Esophagus squamous epithelium (tissue), 5 donors: ENCODE data around the gene MEOX2. TPM values are rescaled to one million over a fixed set of nuclear protein-coding genes. Genes with fewer than 3 reads are reported as not detected.

Experiments used
- DNase-seq: peaks from one replicate; lab custom pipeline; 2025; lab: John Stamatoyannopoulos, UW
- H3K27ac ChIP-seq, 4 donors: fragments of 200-600 bp; sonication (generic); one replicate each; pipeline ENCODE4 v1.5.1; 2016 to 2019; ENCODE audit warnings: mild to moderate bottlenecking in 1 of 4
- H3K27me3 ChIP-seq, 4 donors: fragments of 200-600 bp; sonication (generic); 1 replicate in 3 of 4; 2 replicates in 1 of 4; pipeline versions ENCODE4 v1.5.1 to v1.6.0; 2017 to 2021; ENCODE audit warnings: antibody characterized with exemption in 1 of 4
- H3K36me3 ChIP-seq, 3 donors: fragments of 200-600 bp; sonication (generic); one replicate each; pipeline ENCODE4 v1.5.1; 2016 to 2019
- H3K4me1 ChIP-seq, 3 donors: fragments of 200-600 bp; sonication (generic); one replicate each; pipeline ENCODE4 v1.5.1; 2017 to 2019
- H3K4me3 ChIP-seq, 4 donors: fragments of 200-600 bp; sonication (generic); 1 replicate in 3 of 4; 2 replicates in 1 of 4; pipeline ENCODE4 v1.5.1; 2016 to 2019; ENCODE audit warnings: mild to moderate bottlenecking in 2 of 4, moderate library complexity in 1 of 4
- H3K9me3 ChIP-seq, 3 donors: fragments of 200-600 bp; sonication (generic); one replicate each; pipeline ENCODE4 v1.5.1; 2016 to 2019
- CTCF ChIP-seq, 6 experiments: fragments of 450-650 bp in 4 of 6; fragments of 200-600 bp in 2 of 6; sonication (generic) in 2 of 6; IDR thresholded peaks; one replicate each; pipeline ENCODE4 v1.5.1; 2016 to 2019; ENCODE audit warnings: antibody characterized with exemption in 6 of 6, mild to moderate bottlenecking in 4 of 6, moderate library complexity in 4 of 6
- POLR2A ChIP-seq, 4 donors: fragments of 450-650 bp; IDR thresholded peaks; one replicate each; pipeline ENCODE4 v1.6.1; 2017; ENCODE audit warnings: antibody characterized with exemption in 4 of 4, mild to moderate bottlenecking in 4 of 4, moderate library complexity in 3 of 4
- WGBS, 2 donors: methylation state at CpG; one replicate each; pipeline ENCODE4 v1.1.5; 2018; 5-methylcytosine and 5-hydroxymethylcytosine counted together
- intact Hi-C: fragments of 100-400 bp; cut with DNase I; formaldehyde crosslinking; loops from one replicate; pipeline ENCODE4 v1.15.0; 2022
- total RNA-seq, 4 donors: library from RNA; depleted of rRNA; stranded (reverse); fragments of >200 nt; gene quantifications; one replicate each; pipeline ENCODE4 v1.1.0, GENCODE V29; 2016
- donor health status: DM: yes; HTN: yes; CAD: no.

Gene MEOX2
- total RNA-seq, 4 donors from 2014 or later = 0.19 to 3.2 (median 2.0) TPM

- WGBS, 2 donors = 39 to 46% methylated on average over 1 of the region's 1 CpG
- intact Hi-C loops = no loop called here
- H3K27me3 ChIP-seq = no peaks in the 10 kb centered on the region
Measured at GRCh38 chr7:15662451-15662850, 24.0 kb downstream of the MEOX2 start.

DNA sequence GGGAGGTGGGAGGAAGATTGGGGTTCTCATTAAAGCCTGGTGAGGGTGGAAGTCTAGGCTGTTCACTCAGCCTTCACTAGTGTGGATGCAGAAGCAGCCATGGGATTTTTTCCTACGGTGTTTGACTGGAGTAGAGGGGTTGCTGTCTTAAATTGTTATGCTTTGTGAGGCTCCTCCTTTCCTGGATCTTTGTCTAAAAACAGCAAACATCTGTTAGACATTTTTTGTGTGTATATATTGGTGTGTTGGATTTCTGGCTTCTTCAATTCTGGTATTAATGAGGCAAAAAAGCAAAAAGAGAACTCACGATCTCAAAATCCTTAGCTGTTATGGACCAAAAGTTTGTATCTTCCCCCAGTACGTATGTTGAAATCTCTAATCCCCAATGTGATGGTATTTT lies 28.2 kb downstream of the MEOX2 start:
- Histone ChIP-seq H3K27me3 (no peaks in the 10 kb centered on the region), H3K27ac (no peak overlapping the region), H3K4me3 (no peak overlapping the region), H3K9me3 (peaks cover 0 to 4% (median 3%) of the 10 kb centered on the region in 3 donors), H3K4me1 (no peaks in the 10 kb centered on the region), H3K36me3 (no peaks in the 10 kb centered on the region)
- intact Hi-C loops = no loop called here
- 47 to 48% methylated on average over 3 of the region's 3 CpGs for WGBS, 2 donors
- no peak for TF ChIP-seq POLR2A (IDR thresholded peaks at IDR 0.05)
- TF ChIP-seq CTCF (IDR thresholded peaks at IDR 0.05) = no peak
- no peak for DNase-seq

More at GRCh38 chr7:15662451-15662850, 24.0 kb downstream of the MEOX2 start:
- no peaks in the 10 kb centered on the region for H3K4me1 ChIP-seq
- no peak overlapping the region for H3K27ac ChIP-seq
- peaks cover 0 to 3% (median 0%) of the 10 kb centered on the region in 3 donors for H3K9me3 ChIP-seq
- TF ChIP-seq CTCF (IDR thresholded peaks at IDR 0.05) (no peak), POLR2A (IDR thresholded peaks at IDR 0.05) (no peak)
- no peak for DNase-seq
- H3K4me3 ChIP-seq = no peak overlapping the region
- no peaks in the 10 kb centered on the region for H3K36me3 ChIP-seq

DNA sequence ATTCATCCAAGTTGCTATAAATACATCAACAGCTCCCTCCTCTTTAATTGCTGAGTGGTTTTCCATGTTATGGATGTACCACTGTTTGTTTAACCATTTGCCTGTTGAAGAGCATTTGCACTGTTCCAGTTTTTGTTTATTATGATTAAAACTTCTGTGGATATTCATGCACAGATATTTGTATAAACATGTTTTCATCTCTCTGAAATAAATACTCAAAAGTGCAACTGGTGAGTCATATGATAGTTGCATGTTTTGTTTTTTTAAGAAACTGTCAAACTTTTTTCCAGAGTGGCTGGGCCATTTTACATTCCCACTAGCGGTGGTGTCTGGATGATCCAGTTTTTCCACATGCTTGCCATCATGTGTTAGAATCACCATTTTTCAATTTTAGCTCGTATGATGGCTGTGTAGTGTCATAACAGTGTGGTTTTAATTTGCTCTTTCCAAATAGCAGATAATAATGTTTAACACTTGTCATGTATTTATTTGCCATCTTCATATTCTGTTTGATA lies 33.6 kb downstream of the MEOX2 start:
- Histone ChIP-seq H3K4me3 (no peak overlapping the region), H3K4me1 (no peaks in the 10 kb centered on the region), H3K27ac (no peak overlapping the region), H3K27me3 (no peaks in the 10 kb centered on the region), H3K9me3 (peaks cover 0 to 4% (median 2%) of the 10 kb centered on the region in 3 donors), H3K36me3 (no peaks in the 10 kb centered on the region)
- intact Hi-C loops = no loop called here
- TF ChIP-seq POLR2A (IDR thresholded peaks at IDR 0.05) (no peak), CTCF (IDR thresholded peaks at IDR 0.05) (no peak)
- DNase-seq = no peak
- 25 to 32% methylated on average over 2 of the region's 2 CpGs for WGBS, 2 donors

- Histone ChIP-seq H3K9me3 (no peaks in the 10 kb centered on the region), H3K4me1 (no peaks in the 10 kb centered on the region), H3K27ac (no peak overlapping the region), H3K36me3 (no peaks in the 10 kb centered on the region), H3K27me3 (no peaks in the 10 kb centered on the region), H3K4me3 (no peak overlapping the region)
- 28 to 40% methylated on average over 1 of the region's 1 CpG for WGBS, 2 donors
- TF ChIP-seq POLR2A (IDR thresholded peaks at IDR 0.05) (no peak), CTCF (IDR thresholded peaks at IDR 0.05) (no peak)
- DNase-seq = no peak
- intact Hi-C loops = no loop called here
Measured at GRCh38 chr7:15651693-15652092, 34.8 kb downstream of the MEOX2 start.

- TF ChIP-seq CTCF (IDR thresholded peaks at IDR 0.05) = no peak
- TF ChIP-seq POLR2A (IDR thresholded peaks at IDR 0.05) = no peak
- H3K4me1 ChIP-seq = no peaks in the 10 kb centered on the region
- H3K4me3 ChIP-seq = no peak overlapping the region
- no peaks in the 10 kb centered on the region for H3K27me3 ChIP-seq
- 61 to 62% methylated on average over 4 of the region's 4 CpGs for WGBS, 2 donors
- intact Hi-C loops = no loop called here
- H3K9me3 ChIP-seq = no peaks in the 10 kb centered on the region
- no peak overlapping the region for H3K27ac ChIP-seq
- H3K36me3 ChIP-seq = no peaks in the 10 kb centered on the region
- no peak for DNase-seq
Measured at GRCh38 chr7:15650787-15651186, 35.7 kb downstream of the MEOX2 start.
